GM18951 (cell line): ENCODE data around the gene ABLIM1.

Experiments used
- POLR2A ChIP-seq: IDR thresholded peaks from 4 replicates; pipeline ENCODE4 v1.6.1; 2011; ENCODE audit warnings: mild to moderate bottlenecking; ENCODE audit not compliant: insufficient read length, insufficient read depth; ENCODE audit errors: extremely low read depth
- in situ Hi-C: fragments of 300-500 bp; cut with MboI; formaldehyde crosslinking; loops from one replicate; pipeline ENCODE4 v1.12.0; 2022; ENCODE audit warnings: low sequenced_read_pairs, mixed read lengths, inconsistent platforms; ENCODE audit not compliant: unreplicated experiment

ABLIM1 gene

DNA sequence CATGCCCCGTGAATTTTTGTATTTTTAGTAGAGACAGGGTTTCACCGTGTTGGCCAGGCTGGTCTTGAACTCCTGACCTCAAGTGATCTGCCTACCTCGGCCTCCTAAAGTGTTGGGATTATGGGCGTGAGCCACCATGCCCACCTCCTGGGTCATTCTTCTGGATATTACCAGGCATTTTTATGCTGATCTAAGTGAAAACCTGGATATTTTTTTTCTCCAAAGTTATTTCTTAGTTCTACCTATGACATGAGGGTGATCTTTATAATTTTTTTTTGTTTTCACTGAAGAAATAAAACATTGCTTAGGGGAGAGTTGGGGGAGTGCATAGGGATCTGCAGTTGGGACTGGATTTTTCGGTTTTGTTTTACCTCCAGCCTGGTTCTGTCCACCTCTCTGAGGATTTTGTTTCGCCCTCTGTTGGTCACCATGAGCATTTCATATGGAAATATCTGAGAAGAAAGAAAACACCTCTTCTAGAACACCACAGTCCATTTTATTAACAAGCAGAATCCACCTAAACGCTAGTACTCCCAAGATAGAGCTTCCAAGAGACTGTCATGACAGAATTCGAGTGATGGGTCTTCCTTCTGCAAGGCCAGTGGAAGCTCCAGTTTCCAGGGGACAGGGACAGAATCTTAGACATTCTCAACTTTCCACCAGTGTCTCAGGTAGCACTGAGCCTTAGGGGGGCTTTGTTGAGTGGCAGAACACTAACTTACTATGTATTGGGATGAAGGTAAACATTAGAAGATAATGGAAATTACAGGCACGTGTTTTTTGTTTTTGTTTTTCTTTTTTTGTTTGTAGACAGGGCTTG, 220.4 kb downstream of the ABLIM1 start:
- TF ChIP-seq POLR2A: no peak

DNA sequence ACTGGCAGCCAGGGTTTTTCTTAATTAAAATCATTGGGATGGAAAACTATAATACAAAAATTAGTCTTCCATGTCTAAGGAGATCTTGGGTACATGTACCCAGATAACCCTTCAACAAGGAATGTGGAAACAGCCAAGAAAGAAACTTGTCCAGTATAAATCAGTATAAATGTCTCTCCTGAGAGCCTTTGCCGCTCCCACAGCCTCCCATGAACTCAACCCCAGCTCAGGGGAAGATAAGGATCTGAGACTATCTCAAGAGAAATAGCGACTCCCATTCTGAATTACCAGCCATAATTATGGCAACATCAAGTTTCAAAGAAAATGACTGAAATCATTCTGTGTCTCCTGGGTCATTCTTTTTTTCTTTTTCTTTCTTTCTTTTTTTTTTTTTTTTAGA, 221.1 kb downstream of the ABLIM1 start:
- in situ Hi-C loops: no loop called here
- TF ChIP-seq POLR2A: no peak

More for the DNA sequence above, 220.4 kb downstream of the ABLIM1 start:
- in situ Hi-C loops: no loop called here

DNA sequence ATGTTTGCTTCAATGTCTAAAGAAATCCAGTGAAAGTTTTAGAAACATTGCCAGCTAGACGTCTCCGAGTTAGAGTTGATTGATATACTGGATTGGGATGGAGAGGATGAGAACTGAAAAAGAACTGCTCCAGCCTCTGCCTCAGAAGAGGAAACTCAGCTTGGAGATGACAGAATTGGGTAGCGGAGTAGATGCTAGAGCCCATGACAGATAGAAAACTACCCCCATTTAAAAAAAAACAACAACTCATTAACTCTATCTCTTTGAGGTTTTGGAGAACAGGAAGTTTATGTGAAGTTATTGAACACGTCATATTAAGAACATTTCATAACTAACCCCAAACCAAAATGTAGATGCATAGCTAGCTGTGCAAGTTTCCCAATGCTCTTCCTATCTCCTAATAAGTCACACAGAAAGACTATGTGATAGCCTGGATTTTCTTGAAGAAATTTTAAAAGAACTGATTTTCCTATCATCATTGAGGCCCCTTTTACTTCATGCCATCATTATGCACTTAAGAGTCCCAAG, 225.4 kb downstream of the ABLIM1 start:
- no peak for TF ChIP-seq POLR2A
- in situ Hi-C loops: no loop called here

DNA sequence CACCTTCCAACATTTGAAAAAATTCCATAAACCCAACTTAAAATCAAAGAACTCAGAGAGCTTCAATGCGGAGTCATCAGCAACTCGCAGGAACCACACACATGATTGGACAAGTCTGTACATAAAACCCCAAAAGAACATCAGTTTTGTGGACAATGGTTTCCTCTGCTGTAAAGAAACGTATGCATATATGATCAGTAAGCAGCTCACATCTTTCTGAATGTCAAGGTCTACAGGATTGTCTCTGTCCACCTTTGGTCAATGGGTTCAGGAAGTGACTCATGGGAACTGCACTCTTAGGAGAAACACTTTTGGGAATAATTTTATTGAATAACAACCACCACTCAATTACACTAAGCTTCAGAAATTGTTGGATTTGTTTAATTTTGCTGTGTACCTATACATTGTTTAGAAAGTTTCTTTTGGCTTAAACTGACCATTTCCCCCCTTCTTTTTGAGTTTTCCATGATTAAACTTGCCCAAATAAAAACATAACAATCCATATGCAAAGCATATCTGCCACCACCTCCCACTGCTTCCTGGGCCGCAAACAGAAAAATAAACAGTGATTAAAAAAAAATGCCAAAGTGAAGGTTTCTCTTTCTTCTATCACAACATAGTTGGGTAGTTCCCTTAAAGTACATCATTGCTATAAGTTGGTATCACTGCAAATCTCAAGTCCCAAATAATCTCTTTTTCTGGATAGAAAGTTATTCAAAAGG, 226.5 kb downstream of the ABLIM1 start:
- no peak for TF ChIP-seq POLR2A
- in situ Hi-C loops: no loop called here

DNA sequence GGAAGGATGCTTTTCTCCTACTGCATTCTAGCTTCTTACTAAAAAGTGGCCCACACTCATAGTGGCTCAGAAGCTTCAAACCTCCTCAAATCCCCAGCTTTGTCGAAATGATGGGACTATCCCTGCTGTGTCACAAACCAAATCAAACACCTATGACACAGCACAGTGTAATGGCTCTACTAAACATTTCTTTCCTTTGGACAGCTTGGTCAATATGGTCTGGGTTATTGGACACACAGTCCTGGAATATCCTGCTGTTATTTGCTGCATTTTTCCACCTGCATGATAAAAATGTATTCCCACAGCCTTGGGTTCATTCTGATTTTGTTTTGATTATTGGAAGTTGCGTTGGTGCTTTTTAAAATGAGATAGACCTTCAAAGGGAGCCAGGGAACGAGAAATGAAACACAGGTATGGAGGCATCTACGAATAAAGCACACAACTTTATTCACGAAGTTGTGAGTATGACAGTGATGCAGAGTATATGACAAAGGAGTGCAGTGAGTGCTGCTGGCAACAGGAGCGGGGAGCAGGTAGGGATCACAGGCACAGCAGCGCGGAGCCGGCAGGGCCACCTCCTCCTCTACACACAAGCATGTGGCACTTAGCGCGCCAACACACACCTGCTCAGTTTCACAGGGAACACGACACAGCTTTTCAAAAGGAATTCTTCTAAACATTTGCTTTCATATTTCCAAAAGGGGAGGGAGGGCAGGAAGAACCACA, 227.2 kb downstream of the ABLIM1 start:
- in situ Hi-C loops: no loop called here

DNA sequence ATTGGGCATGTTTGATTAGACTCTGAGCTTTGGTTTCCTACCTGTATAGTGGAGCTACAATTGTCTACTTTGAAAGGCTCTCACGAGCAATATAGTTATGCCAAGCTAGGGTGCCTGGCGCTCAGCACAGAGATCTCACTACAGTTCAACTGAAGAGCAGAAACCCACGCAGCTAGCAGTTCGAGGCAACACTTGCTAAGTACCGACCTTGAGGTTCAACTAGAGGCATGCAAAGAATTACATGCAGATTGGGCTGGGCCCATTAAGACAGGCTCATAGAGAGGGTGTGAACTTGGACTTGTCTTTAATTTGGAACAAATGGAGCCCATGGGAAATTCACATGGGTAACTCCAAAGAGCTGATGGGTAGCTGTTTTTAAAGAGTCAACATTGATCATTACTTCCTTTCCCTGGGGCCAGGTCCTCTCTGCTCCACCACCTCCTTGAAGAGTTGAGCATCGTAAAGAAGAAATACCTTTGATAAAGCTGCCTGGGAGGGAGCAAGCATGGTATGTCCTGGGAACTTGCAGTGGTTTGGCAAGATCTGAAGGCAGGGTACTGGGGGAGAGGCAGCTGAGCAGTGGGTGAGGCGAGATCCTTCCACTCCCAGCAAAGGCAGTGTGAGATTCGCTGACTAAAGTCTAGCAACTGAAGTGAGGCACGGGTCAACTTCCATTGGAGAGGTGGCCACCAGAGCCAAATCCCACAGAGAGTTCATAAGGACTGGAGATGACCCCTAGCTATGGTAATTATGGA, 228.3 kb downstream of the ABLIM1 start:
- TF ChIP-seq POLR2A: no peak
- in situ Hi-C loops: no loop called here

More for the DNA sequence above, 227.2 kb downstream of the ABLIM1 start:
- no peak for TF ChIP-seq POLR2A

DNA sequence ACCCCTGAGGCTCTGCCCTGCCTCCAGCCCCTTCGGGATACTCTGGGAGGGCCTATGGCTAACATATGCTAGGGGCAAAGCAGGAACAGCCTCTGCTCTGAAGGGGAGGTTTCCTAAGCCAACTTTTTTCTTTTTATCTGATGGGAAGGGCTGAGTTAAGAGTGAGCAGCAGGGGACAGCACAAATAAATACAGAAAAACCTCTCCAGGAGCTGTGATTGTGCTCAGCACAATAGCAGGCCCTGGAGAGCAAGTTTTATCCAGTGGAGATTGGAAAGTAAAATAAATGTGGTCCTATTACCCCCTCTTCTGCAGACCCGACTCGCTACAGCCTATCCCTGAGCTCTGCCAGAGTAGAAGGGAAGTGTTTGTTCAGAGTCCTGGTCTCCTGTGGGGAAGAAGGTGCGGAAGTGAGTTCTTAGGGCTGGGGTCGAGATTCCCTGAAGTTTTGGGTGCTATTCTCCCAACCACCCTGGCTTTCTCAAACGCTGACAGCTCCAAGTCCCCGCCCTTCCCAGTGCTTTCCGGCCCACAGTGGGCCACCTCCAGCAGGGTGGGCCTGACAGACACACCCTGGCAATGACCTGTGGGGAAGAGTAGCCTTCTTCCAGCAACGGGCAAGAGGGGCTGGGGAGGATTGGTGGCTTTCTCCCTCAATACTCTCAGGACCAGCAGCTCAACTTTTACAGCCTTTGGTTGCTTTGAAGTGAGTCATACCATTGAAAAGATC, 230.8 kb downstream of the ABLIM1 start:
- in situ Hi-C loops: no loop called here
- TF ChIP-seq POLR2A: no peak

DNA sequence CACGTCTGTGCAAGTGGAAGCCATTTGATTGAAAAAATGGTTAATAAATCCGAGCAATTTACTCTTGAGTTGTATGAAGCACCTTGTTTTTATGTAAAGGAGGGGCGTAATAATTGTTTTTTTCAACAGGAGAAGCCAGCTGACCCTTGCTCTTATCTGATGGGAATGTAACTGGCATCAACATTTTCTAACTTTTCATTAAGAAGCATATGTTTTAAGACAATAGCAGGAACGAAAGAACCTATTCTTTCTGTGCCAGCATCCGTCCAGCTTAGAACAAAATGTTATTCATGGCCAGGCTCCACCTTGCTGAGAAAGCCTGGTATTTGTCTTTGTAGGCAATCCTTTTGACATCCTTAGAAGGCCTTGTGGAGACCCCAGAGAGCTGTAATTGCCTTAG, 231.6 kb downstream of the ABLIM1 start:
- in situ Hi-C loops: no loop called here
- TF ChIP-seq POLR2A: no peak

DNA sequence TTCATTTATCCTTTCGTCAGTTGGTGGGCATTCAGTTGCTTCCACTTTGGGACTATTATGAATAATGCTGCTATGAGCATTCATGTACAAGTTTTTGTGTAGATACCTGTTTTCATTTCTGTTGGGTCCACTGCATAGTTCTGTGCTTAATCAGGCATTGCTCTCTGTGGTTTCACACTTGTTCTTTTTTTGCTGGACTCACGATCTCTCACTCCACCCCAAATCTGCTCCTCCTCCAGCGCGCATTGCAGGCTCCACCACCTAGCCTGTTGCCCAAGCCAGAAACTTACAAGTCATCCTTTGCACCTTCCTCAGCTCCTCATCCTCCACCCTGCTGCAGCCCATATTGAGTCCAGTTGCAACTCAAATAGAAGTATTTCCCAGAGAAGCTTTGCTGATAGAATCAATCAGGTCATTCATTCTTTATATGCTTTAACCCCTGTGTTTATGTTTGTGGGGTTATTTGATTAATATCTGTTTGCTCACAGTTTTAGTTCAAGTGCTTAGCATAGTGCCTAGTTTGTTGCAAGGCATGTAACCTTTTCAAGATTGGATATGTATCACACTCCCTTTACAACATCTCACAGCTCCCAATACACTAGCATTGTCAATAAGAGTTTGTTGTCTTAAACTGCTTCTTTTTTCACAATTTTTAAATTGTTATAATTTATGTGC, 237.1 kb downstream of the ABLIM1 start:
- in situ Hi-C loops: no loop called here
- no peak for TF ChIP-seq POLR2A

DNA sequence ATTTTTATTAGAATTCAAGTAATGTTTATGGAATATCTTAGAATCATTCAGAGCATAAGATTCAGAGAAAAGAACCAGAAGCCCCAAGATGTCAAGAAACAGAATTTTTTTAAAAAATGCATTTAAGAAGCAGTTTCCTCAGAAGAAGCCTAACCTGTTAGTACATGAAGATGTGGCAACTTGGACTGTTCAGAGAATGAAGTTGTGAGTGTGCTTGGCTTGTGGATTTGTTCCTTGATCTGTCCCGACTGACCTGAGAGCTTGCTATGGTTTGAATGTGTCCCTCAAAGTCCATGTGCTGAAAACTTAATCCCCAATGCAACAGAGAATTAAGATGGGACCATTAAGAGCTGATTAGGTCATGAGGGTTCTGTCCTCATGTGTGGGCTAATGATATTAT, 240.0 kb downstream of the ABLIM1 start:
- in situ Hi-C loops: no loop called here
- TF ChIP-seq POLR2A: no peak

DNA sequence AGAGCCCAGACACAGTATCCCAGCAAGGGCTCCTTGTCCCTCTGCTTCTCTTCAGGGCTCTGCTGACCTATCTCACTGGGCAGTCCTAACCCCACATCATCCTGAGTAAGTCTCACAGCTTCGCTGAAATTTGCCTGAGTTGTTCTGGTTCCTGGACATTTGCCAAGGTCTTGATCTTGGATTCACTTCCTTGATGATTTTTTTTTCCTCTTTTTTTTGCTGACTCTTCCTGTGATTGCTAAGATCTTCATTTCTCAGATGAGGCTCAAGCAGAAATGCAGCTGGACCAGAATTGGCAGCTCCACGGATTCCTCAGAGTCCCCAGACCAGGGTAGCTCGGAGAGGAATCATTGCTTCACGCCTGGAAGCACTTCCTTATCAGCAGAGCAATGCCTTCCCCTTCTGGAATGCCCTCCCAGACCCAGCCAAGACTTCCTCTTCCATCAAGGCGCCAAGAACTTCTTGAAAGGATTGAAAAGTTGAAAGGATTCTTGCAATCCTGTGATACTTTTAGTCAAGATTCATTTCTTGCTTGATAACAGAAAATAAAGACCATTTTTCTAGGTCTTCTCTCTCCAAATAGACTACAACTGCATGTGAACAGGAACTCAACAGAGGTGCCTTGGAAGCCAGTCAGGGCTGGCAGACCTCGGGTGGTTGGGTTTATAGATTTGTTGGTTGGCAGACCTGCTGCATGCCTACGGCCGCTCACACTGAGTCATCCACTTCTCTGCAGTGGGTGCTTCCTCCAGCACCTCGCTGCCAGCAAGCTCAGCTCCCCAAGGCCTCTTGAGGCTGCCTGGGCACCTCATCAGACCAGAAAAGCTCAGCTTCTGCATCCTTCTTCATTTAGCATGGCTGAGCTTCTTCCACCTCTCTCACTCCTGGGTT, 244.9 kb downstream of the ABLIM1 start:
- TF ChIP-seq POLR2A: no peak
- in situ Hi-C loops: no loop called here
